Peyer's patch (tissue), 4 donors: ENCODE data around the gene CCDC14.

Experiments used
- CTCF ChIP-seq, 6 experiments: fragments of 450-650 bp in 4 of 6; fragments of 200-600 bp in 2 of 6; sonication (generic) in 1 of 6; IDR thresholded peaks; one replicate each; pipeline ENCODE4 v1.5.1; 2017 to 2019; ENCODE audit warnings: antibody characterized with exemption in 6 of 6, mild to moderate bottlenecking in 3 of 6, moderate library complexity in 1 of 6
- POLR2A ChIP-seq, 2 donors: fragments of 450-650 bp; IDR thresholded peaks; one replicate each; pipeline ENCODE4 v1.5.1; 2017; ENCODE audit warnings: antibody characterized with exemption in 2 of 2, mild to moderate bottlenecking in 2 of 2, moderate library complexity in 2 of 2

DNA sequence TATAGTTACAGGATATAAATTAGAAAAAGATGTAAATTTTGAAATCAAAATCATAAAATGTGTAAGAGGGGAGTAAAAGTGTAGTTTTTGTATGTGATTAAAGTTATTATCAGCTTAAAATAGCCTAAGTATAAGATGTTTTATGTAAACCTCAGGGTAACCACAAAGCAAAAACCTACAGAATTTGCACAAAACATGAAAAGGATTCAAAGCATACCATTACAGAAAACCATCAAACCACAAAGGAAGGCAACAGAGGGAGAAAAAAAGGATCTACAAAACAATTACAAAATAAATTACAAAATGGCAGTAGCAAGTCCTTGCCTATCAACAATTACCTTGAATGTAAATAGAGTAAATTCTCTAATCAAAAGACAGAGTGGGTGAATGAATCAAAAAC is 40.2 kb downstream of the CCDC14 start:
- TF ChIP-seq POLR2A (IDR thresholded peaks at IDR 0.05), result no peak
- TF ChIP-seq CTCF (IDR thresholded peaks at IDR 0.05), result no peak
